Tibial nerve (tissue), 4 donors: Measurements from ENCODE around the gene COL27A1.

ENCODE experiments used
- EP300 ChIP-seq, 2 donors: sonication (generic); formaldehyde crosslinking; IDR thresholded peaks; one replicate each; pipeline ENCODE4 v1.6.1; 2017; ENCODE audit warnings: antibody characterized with exemption in 2 of 2, mild to moderate bottlenecking in 1 of 2
- POLR2A ChIP-seq, 2 donors: fragments of 450-650 bp; IDR thresholded peaks; one replicate each; pipeline ENCODE4 v1.6.1; 2017; ENCODE audit warnings: antibody characterized with exemption in 2 of 2, mild to moderate bottlenecking in 2 of 2, moderate library complexity in 2 of 2
- TF ChIP-seq, protein P1 (sequence below), 5 experiments: fragments of 200-600 bp in 3 of 5; fragments of 450-650 bp in 2 of 5; sonication (generic) in 3 of 5; IDR thresholded peaks; one replicate each; pipeline ENCODE4 v1.5.1; 2016 to 2019; ENCODE audit warnings: antibody characterized with exemption in 5 of 5, mild to moderate bottlenecking in 3 of 5, moderate library complexity in 2 of 5

DNA sequence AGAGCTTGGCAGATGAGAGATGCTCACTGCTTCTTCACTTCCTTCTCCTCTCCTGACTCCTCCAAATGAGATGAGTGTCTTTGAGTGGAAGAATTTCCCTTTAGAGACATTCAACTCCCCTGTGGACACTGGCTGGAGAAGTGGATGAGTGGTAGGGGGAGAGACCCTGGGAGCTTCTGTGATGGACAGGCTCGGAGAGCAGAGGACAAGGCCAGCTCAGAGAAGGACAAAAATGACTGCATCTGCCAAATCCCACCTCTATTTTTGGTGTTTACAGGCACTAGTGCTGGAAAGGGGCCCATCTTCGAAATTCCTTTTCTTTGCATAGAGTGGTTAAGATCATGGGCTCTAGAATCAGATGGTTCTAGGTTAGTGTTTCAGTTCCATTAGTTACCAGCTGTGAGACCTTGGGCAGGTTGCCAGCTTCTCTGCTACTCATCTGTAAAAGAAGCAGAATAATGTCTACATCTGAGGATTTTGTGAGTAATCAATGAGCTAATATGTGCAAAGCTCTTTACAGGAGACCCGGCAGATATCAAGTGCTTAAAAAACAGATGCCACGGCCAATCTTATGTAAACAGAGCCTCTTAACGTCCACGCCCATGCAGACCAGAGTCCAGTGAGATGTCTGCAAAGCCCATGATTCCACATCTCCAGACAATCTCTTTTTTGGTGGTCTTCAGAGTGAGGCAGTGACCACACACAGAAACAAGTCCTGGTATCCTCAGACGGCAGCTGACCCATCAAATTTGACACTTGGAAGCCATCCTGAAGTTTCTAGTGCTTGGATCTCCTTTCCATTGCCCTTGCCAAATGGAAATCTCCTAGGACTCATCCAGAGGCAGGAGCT lies 13.6 kb upstream of the COL27A1 start:
- TF ChIP-seq, protein P1, sequence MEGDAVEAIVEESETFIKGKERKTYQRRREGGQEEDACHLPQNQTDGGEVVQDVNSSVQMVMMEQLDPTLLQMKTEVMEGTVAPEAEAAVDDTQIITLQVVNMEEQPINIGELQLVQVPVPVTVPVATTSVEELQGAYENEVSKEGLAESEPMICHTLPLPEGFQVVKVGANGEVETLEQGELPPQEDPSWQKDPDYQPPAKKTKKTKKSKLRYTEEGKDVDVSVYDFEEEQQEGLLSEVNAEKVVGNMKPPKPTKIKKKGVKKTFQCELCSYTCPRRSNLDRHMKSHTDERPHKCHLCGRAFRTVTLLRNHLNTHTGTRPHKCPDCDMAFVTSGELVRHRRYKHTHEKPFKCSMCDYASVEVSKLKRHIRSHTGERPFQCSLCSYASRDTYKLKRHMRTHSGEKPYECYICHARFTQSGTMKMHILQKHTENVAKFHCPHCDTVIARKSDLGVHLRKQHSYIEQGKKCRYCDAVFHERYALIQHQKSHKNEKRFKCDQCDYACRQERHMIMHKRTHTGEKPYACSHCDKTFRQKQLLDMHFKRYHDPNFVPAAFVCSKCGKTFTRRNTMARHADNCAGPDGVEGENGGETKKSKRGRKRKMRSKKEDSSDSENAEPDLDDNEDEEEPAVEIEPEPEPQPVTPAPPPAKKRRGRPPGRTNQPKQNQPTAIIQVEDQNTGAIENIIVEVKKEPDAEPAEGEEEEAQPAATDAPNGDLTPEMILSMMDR (IDR thresholded peaks at IDR 0.05): no peak
- TF ChIP-seq POLR2A (IDR thresholded peaks at IDR 0.05) (no peak), EP300 (IDR thresholded peaks at IDR 0.05) (no peak)
